ENCODE data around the gene CERS6.

DNA sequence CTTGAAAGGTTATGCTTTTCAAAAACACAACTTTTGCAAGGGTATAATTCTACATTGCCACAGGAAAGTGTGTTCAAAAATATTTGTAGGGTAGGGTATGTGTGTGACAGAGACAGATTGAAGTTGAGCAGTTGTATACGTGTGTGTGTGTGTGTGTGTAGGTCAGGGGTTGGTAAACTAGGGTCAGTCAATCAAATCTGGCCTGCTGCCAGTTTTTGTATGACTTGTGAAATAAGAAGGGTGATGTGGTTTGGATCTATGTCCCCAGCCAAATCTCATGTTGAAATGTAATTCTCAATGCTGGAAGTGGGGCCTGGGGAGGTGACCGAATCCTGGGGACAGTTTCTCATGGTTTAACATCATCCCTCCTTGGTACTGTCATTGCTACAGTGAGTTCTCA lies 148.2 kb downstream of the CERS6 start:
- TF ChIP-seq CTCF (IDR thresholded peaks at IDR 0.05) (no peak), POLR2A (IDR thresholded peaks at IDR 0.05) (no peak)
